Activated CD4-positive, alpha-beta T cell treated with anti-CD3 and anti-CD28 coated beads for 36 hours (primary cell): ENCODE data around the gene GXYLT2. TPM values are rescaled to one million over a fixed set of nuclear protein-coding genes. Genes with fewer than 3 reads are reported as not detected.

ENCODE experiments used
- ATAC-seq: fragments of 200-7000 bp; cut with Tn5 transposase; one replicate; pipeline ENCODE4 v1.10.0; 2021; ENCODE audit warnings: mild to moderate bottlenecking, moderate library complexity
- CTCF ChIA-PET: fragments of 350-600 bp; sonication (Branson Sonifier 250); formaldehyde crosslinking; loops from one replicate; lab custom pipeline; 2021; ENCODE audit warnings: antibody characterized with exemption; lab: Charles Lee
- POLR2A ChIA-PET: fragments of 350-600 bp; sonication (Branson Sonifier 250); formaldehyde crosslinking; loops from one replicate; lab custom pipeline; 2021; ENCODE audit warnings: antibody characterized with exemption, inconsistent platforms; lab: Charles Lee
- DNase-seq: peaks from one replicate; pipeline ENCODE4 v3.0.0-alpha.2; 2020
- H3K27ac Mint-ChIP-seq: one replicate; pipeline ENCODE4 v1.8.0; 2021; ENCODE audit warnings: mixed read lengths
- H3K27me3 Mint-ChIP-seq: one replicate; pipeline ENCODE4 v1.8.0; 2021; ENCODE audit warnings: mixed read lengths
- H3K36me3 Mint-ChIP-seq: one replicate; pipeline ENCODE4 v1.8.0; 2021; ENCODE audit warnings: low read depth, mixed read lengths
- H3K4me1 Mint-ChIP-seq: one replicate; pipeline ENCODE4 v1.8.0; 2021; ENCODE audit warnings: mixed read lengths
- H3K4me3 Mint-ChIP-seq: one replicate; pipeline ENCODE4 v1.8.0; 2021; ENCODE audit warnings: mild to moderate bottlenecking, moderate library complexity, mixed read lengths
- H3K9me3 Mint-ChIP-seq: one replicate; pipeline ENCODE4 v1.8.0; 2021; ENCODE audit warnings: low read depth, mixed read lengths
- intact Hi-C, 2 experiments: fragments of 100-400 bp; cut with DNase I in 1 of 2; cut with micrococcal nuclease in 1 of 2; formaldehyde crosslinking; loops; one replicate each; pipeline versions ENCODE4 v1.14.2 to v1.15.1; 2022 to 2024; cut with DNase I, micrococcal nuclease
- total RNA-seq, 2 experiments: library from RNA; stranded (reverse); gene quantifications; one replicate each; pipeline ENCODE4 v1.2.3, GENCODE V29; 2021

Gene GXYLT2
- total RNA-seq, 2 experiments from 2014 or later, result 0.07 TPM; not detected in 1

GRCh38 chr3:72957297-72957696 lies 69.5 kb downstream of the GXYLT2 start:
- intact Hi-C loops, result no loop called here
- CTCF ChIA-PET, result interaction anchor here (0.5 to 0.6 kb wide), 2 partner anchors 69 to 99 kb away, joined by 3 to 4 read pairs; no protein-coding TSS in a partner anchor
- H3K27ac Mint-ChIP-seq, result no peak overlapping the region
- DNase-seq (no peak), ATAC-seq (no peak)
- peaks cover 21% of the 10 kb centered on the region for H3K4me1 Mint-ChIP-seq
- H3K9me3 Mint-ChIP-seq, result no peaks in the 10 kb centered on the region
- no peak overlapping the region for H3K4me3 Mint-ChIP-seq
- no peaks in the 10 kb centered on the region for H3K36me3 Mint-ChIP-seq
- H3K27me3 Mint-ChIP-seq, result no peaks in the 10 kb centered on the region
- POLR2A ChIA-PET, result no interaction called here

GRCh38 chr3:72959336-72959735 lies 71.5 kb downstream of the GXYLT2 start:
- ChIA-PET CTCF (no interaction called here), POLR2A (no interaction called here)
- H3K36me3 Mint-ChIP-seq, result no peaks in the 10 kb centered on the region
- no peak overlapping the region for H3K4me3 Mint-ChIP-seq
- intact Hi-C loops, result no loop called here
- DNase-seq (no peak), ATAC-seq (no peak)
- H3K4me1 Mint-ChIP-seq, result peaks cover 24% of the 10 kb centered on the region
- H3K27me3 Mint-ChIP-seq, result no peaks in the 10 kb centered on the region
- no peak overlapping the region for H3K27ac Mint-ChIP-seq
- H3K9me3 Mint-ChIP-seq, result no peaks in the 10 kb centered on the region

GRCh38 chr3:72960812-72961518 lies 73.1 kb downstream of the GXYLT2 start:
- no peak overlapping the region for H3K4me3 Mint-ChIP-seq
- ChIA-PET CTCF (interaction anchor here (1.2 kb wide), 1 partner anchor 96 kb away, joined by 4 read pairs; no protein-coding TSS in a partner anchor), POLR2A (no interaction called here)
- intact Hi-C loops, result no loop called here
- H3K27ac Mint-ChIP-seq, result peak overlapping the region; percentile 52
- no peaks in the 10 kb centered on the region for H3K27me3 Mint-ChIP-seq
- H3K4me1 Mint-ChIP-seq, result peaks cover 35% of the 10 kb centered on the region
- DNase-seq, result peak; percentile 38
- ATAC-seq, result peak; percentile 51
- H3K9me3 Mint-ChIP-seq, result no peaks in the 10 kb centered on the region
- H3K36me3 Mint-ChIP-seq, result no peaks in the 10 kb centered on the region

- Mint-ChIP-seq H3K27ac (peak overlapping the region; percentile 52), H3K4me3 (no peak overlapping the region), H3K36me3 (no peaks in the 10 kb centered on the region), H3K9me3 (no peaks in the 10 kb centered on the region), H3K4me1 (peaks cover 38% of the 10 kb centered on the region), H3K27me3 (no peaks in the 10 kb centered on the region)
- intact Hi-C loops, result no loop called here
- DNase-seq (no peak), ATAC-seq (no peak)
- ChIA-PET POLR2A (no interaction called here), CTCF (interaction anchor here (1.2 kb wide), 1 partner anchor 95 kb away, joined by 4 read pairs; no protein-coding TSS in a partner anchor)
Measured at GRCh38 chr3:72961752-72962151, 73.9 kb downstream of the GXYLT2 start.

- H3K27ac Mint-ChIP-seq, result no peak overlapping the region
- no peak for ATAC-seq
- H3K4me3 Mint-ChIP-seq, result no peak overlapping the region
- peaks cover 41% of the 10 kb centered on the region for H3K4me1 Mint-ChIP-seq
- no peak for DNase-seq
- ChIA-PET CTCF (interaction anchor here (1.1 kb wide), 1 partner anchor 14 kb away, joined by 7 read pairs; no protein-coding TSS in a partner anchor), POLR2A (no interaction called here)
- H3K27me3 Mint-ChIP-seq, result no peaks in the 10 kb centered on the region
- no peaks in the 10 kb centered on the region for H3K36me3 Mint-ChIP-seq
- intact Hi-C loops, result no loop called here
- no peaks in the 10 kb centered on the region for H3K9me3 Mint-ChIP-seq
Measured at GRCh38 chr3:72962317-72962716, 74.5 kb downstream of the GXYLT2 start.

GRCh38 chr3:72964633-72965032 lies 76.8 kb downstream of the GXYLT2 start:
- Mint-ChIP-seq H3K27me3 (no peaks in the 10 kb centered on the region), H3K36me3 (no peaks in the 10 kb centered on the region), H3K4me3 (no peak overlapping the region), H3K27ac (no peak overlapping the region), H3K9me3 (no peaks in the 10 kb centered on the region), H3K4me1 (peaks cover 41% of the 10 kb centered on the region)
- intact Hi-C loops, result no loop called here
- DNase-seq, result no peak
- no peak for ATAC-seq
- POLR2A ChIA-PET, result no interaction called here
- CTCF ChIA-PET, result interaction anchor here (0.6 to 1.2 kb wide), 3 partner anchors 29 to 124 kb away, joined by 3 to 5 read pairs (median 3); no protein-coding TSS in a partner anchor

- Mint-ChIP-seq H3K36me3 (no peaks in the 10 kb centered on the region), H3K4me1 (peaks cover 22% of the 10 kb centered on the region), H3K4me3 (no peak overlapping the region), H3K27ac (no peak overlapping the region), H3K9me3 (no peaks in the 10 kb centered on the region), H3K27me3 (no peaks in the 10 kb centered on the region)
- ChIA-PET POLR2A (no interaction called here), CTCF (no interaction called here)
- no peak for ATAC-seq
- DNase-seq, result no peak
- intact Hi-C loops, result no loop called here
Measured at GRCh38 chr3:72968266-72968664, 80.4 kb downstream of the GXYLT2 start.

- H3K27me3 Mint-ChIP-seq, result no peaks in the 10 kb centered on the region
- H3K36me3 Mint-ChIP-seq, result no peaks in the 10 kb centered on the region
- no peak overlapping the region for H3K4me3 Mint-ChIP-seq
- no peaks in the 10 kb centered on the region for H3K9me3 Mint-ChIP-seq
- H3K4me1 Mint-ChIP-seq, result peaks cover 23% of the 10 kb centered on the region
- no peak overlapping the region for H3K27ac Mint-ChIP-seq
- POLR2A ChIA-PET, result no interaction called here
- ATAC-seq (no peak), DNase-seq (no peak)
- intact Hi-C loops, result no loop called here
- CTCF ChIA-PET, result no interaction called here
Measured at GRCh38 chr3:72969766-72970165, 81.9 kb downstream of the GXYLT2 start.

GRCh38 chr3:72970942-72971341 lies 83.1 kb downstream of the GXYLT2 start:
- intact Hi-C loops, result no loop called here
- POLR2A ChIA-PET, result no interaction called here
- DNase-seq (no peak), ATAC-seq (peak; percentile 37)
- Mint-ChIP-seq H3K36me3 (no peaks in the 10 kb centered on the region), H3K27ac (no peak overlapping the region), H3K4me1 (peaks cover 12% of the 10 kb centered on the region), H3K4me3 (no peak overlapping the region), H3K27me3 (no peaks in the 10 kb centered on the region), H3K9me3 (no peaks in the 10 kb centered on the region)
- CTCF ChIA-PET, result no interaction called here

GRCh38 chr3:72972706-72973030 lies 84.8 kb downstream of the GXYLT2 start:
- ATAC-seq (no peak), DNase-seq (no peak)
- Mint-ChIP-seq H3K4me1 (peaks cover 17% of the 10 kb centered on the region), H3K9me3 (no peaks in the 10 kb centered on the region), H3K27me3 (no peaks in the 10 kb centered on the region), H3K4me3 (no peak overlapping the region), H3K36me3 (no peaks in the 10 kb centered on the region), H3K27ac (no peak overlapping the region)
- CTCF ChIA-PET, result interaction anchor here (1.0 to 1.2 kb wide), 2 partner anchors 8 to 84 kb away, joined by 3 read pairs; no protein-coding TSS in a partner anchor
- POLR2A ChIA-PET, result no interaction called here
- intact Hi-C loops, result no loop called here

- Mint-ChIP-seq H3K36me3 (no peaks in the 10 kb centered on the region), H3K27me3 (no peaks in the 10 kb centered on the region), H3K27ac (no peak overlapping the region), H3K4me1 (peaks cover 19% of the 10 kb centered on the region), H3K4me3 (no peak overlapping the region), H3K9me3 (no peaks in the 10 kb centered on the region)
- DNase-seq (no peak), ATAC-seq (no peak)
- intact Hi-C loops, result no loop called here
- ChIA-PET POLR2A (no interaction called here), CTCF (interaction anchor here (1.0 to 1.2 kb wide), 2 partner anchors 8 to 84 kb away, joined by 3 read pairs; no protein-coding TSS in a partner anchor)
Measured at GRCh38 chr3:72973031-72973723, 85.3 kb downstream of the GXYLT2 start.

GRCh38 chr3:72973786-72974185 lies 85.9 kb downstream of the GXYLT2 start:
- H3K9me3 Mint-ChIP-seq, result no peaks in the 10 kb centered on the region
- H3K27ac Mint-ChIP-seq, result no peak overlapping the region
- ChIA-PET POLR2A (no interaction called here), CTCF (interaction anchor here (1.0 kb wide), 1 partner anchor 83 kb away, joined by 3 read pairs; no protein-coding TSS in a partner anchor)
- H3K4me3 Mint-ChIP-seq, result no peak overlapping the region
- H3K27me3 Mint-ChIP-seq, result no peaks in the 10 kb centered on the region
- H3K4me1 Mint-ChIP-seq, result peaks cover 19% of the 10 kb centered on the region
- H3K36me3 Mint-ChIP-seq, result no peaks in the 10 kb centered on the region
- intact Hi-C loops, result no loop called here
- DNase-seq (no peak), ATAC-seq (no peak)
